H1 (cell line): ENCODE data around the gene TRIM24. TPM values are rescaled to one million over a fixed set of nuclear protein-coding genes. Genes with fewer than 3 reads are reported as not detected.

Experiments used
- ATF3 ChIP-seq: IDR thresholded peaks from 2 replicates; pipeline ENCODE4 v1.6.1; 2011; ENCODE audit warnings: low read depth, mild to moderate bottlenecking, low read length; ENCODE audit not compliant: insufficient read depth
- BRCA1 ChIP-seq: IDR thresholded peaks from 2 replicates; pipeline ENCODE4 v1.6.1; 2012; ENCODE audit warnings: low read depth, low read length, improper control_type of control experiment
- EP300 ChIP-seq, 2 experiments: IDR thresholded peaks; 1 replicate in 1 of 2; 2 replicates in 1 of 2; pipeline ENCODE4 v1.6.1; 2011 to 2012; ENCODE audit warnings: low read depth in 2 of 2, low read length in 2 of 2, mild to moderate bottlenecking in 2 of 2, borderline replicate concordance in 1 of 2, inconsistent platforms in 1 of 2, moderate library complexity in 1 of 2
- HDAC2 ChIP-seq, 2 experiments: fragments of 300-600 bp in 1 of 2; sonication (generic) in 1 of 2; IDR thresholded peaks; 2 replicates each; pipeline ENCODE4 v1.6.1; 2011 to 2012; ENCODE audit warnings: low read depth in 2 of 2, low read length in 2 of 2, mild to moderate bottlenecking in 2 of 2, moderate library complexity in 2 of 2, borderline replicate concordance in 1 of 2, inconsistent platforms in 1 of 2
- NANOG ChIP-seq: IDR thresholded peaks from 2 replicates; pipeline ENCODE4 v1.6.1; 2011; ENCODE audit warnings: low read length, low read depth, mild to moderate bottlenecking, inconsistent platforms; ENCODE audit not compliant: insufficient read depth, poor library complexity, severe bottlenecking
- NRF1 ChIP-seq: IDR thresholded peaks from 2 replicates; pipeline ENCODE4 v1.6.1; 2011; ENCODE audit warnings: mild to moderate bottlenecking, low read depth, low read length, improper control_type of control experiment
- polyA plus RNA-seq, 7 experiments: library from polyadenylated mRNA; depleted of rRNA in 3 of 7; stranded (reverse) in 5 of 7; unstranded in 2 of 7; fragments of >200 nt in 5 of 7; fragments of 200-250 nt in 2 of 7; gene quantifications; 1 replicate in 5 of 7; 2 replicates in 1 of 7; 4 replicates in 1 of 7; pipeline versions ENCODE4 v1.2.1 to v1.2.3, GENCODE V29; 2011 to 2013; ENCODE audit warnings: missing spikeins in 2 of 7, mixed read lengths in 2 of 7
- total RNA-seq: library from RNA; stranded (reverse); fragmentation: NEBNext Ultra II Directional; extraction: Animal tissue kit (Norgen Biotek cat#: 25700); gene quantifications from 2 replicates; pipeline ENCODE4 v1.2.1, GENCODE V29; 2021

The TRIM24 gene
- total and polyA plus RNA-seq, 2 of the 8 experiments (the other 6 are each of a cell fraction or from before 2014, with no cell fraction given) = 67.6 to 149 TPM

GRCh38 chr7:138470391-138471157 is 10.5 kb downstream of the TRIM24 start (continued):
- no peak for TF ChIP-seq ATF3
- no peak for TF ChIP-seq HDAC2 (IDR thresholded peaks at IDR 0.05; ENCODE audit: borderline replicate concordance in 1 of 2, low read depth in 2 of 2, low read length in 2 of 2)
- no peak for TF ChIP-seq NANOG
- TF ChIP-seq EP300 (IDR thresholded peaks at IDR 0.05; ENCODE audit: borderline replicate concordance in 1 of 2, low read depth in 2 of 2, low read length in 2 of 2) = no peak
- no peak for TF ChIP-seq BRCA1
- no peak for TF ChIP-seq NRF1
- TF ChIP-seq, all 59 proteins: peak for 0
